Measurements from ENCODE around the gene CDH8.
"Not testable (repeated sequence)": the region's sequence is repeated elsewhere in the genome, so short reads cannot be mapped to it uniquely, and the experiment has no call there.

CDH8 gene

GRCh38 chr16:61763013-61763412 is 273.2 kb downstream of the CDH8 start:
- DNase-seq = no peak

DNA sequence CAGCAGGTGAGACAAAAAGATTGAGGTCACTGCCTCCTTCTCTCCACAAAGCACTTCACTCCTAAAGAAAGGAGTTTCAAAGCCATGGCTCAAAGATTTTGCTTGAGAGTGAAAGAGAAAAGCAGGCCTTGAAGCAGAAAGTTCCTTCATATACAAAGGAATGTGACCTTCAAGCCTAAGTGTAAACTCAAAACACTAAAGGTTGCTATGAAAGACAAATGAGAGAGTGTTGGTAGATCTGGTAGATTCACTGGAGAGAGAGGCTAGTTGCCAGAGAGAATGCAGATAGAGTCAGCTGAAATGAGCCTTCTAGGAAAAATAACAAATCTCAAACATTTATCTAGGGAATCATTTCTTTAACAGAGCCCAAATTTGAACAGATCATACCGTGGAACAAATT is 305.2 kb downstream of the CDH8 start:
- no peak for DNase-seq

DNA sequence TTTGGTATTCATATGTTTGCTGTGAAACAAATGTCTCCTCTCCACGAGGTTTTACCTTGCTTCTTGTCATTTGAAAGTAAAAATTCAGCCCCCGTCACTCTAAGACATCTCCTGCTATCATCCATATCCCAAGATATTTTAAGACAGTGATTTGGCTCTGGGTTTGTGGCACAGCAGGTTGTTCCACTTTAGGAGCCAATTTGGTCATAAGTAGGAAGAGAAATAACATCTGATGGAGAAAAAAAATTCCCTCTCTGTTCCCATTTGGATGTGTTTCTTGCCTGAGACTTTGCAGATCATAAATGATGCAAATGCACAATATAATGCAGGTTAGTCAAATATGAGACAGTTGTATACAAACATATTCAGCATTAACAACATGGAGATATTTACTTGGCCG is 309.5 kb downstream of the CDH8 start:
- no peak for DNase-seq

DNA sequence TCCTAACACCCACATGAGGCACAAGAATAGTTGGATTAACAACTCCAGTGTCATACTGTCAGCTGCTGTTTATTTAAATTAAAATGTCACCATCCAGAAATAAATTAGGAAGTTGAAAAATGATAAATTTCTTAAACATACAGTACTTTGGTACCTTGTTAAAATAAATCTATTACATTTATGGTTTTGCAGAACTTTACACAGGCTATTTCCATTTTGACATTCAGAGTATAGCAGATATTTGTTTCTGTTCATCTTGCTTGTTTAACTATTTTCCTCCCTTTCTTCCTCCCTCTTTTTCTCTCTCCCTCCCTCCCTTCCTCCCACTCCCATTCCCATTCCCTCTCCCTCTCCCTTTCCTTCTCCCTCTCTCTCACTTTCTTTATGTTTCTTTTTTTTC is 310.1 kb downstream of the CDH8 start:
- no peak for DNase-seq

DNA sequence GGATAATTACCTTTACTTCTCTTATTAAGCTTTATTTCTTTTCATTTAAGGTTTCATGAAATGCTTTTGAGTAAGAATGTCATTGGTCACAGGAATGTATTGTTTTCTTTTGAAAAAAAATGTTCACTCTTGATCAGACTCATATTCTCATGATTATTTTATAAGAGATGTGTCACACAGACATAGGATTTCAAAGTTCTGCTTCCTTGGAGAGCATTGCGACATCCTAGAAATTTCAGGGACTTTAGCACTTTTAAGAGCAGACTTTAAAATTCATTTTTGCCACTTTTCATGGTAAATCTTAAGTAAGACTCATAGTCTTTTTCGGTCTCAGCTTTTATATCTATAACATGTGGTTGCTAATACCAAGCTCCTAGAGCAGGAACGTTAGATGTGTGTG is 314.7 kb downstream of the CDH8 start:
- DNase-seq = no peak

DNA sequence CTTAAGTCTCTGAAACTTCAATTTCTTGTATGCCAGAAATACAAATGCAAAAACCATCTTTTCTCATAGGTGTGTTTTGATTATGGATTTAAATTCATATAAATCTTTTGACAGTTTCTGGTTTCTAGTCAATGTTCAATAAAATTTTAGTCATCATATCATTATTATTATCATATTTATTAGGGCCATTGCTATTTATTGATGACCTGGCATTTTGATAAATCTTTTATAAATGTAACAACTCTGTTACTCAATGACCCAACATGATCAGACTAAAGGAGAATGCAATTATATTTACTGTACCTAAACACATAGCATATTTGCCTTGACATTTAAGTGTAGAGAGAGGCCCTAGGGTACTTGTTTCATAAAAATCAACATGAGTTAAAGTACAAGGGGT is 320.8 kb downstream of the CDH8 start:
- DNase-seq = no peak

DNA sequence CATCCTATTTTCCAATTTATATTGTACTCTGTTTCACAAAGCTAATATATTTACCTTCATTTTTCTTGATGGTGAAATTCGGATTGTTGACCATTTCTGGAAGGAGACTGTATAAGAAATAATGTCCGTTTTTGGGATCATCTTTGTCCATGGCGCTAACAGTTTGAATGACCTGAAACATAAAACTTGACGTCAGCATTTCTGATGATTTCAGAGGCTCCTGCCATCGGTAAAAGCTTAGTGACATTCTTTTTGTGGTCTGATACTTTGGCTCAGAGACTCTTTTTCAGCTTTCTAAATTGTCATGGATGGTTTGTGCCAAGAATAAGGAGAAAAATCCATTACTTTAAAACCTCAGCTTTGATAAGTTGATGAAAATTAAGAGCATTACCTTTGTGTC is 322.5 kb downstream of the CDH8 start:
- DNase-seq = no peak

- DNase-seq = not testable (repeated sequence)
These were observed 336.6 kb downstream of the CDH8 start for GRCh38 chr16:61699640-61700039.

- no peak for DNase-seq
These were observed 351.7 kb downstream of the CDH8 start for GRCh38 chr16:61684541-61684940.

GRCh38 chr16:61681673-61682072 is 354.6 kb downstream of the CDH8 start:
- DNase-seq = no peak

DNA sequence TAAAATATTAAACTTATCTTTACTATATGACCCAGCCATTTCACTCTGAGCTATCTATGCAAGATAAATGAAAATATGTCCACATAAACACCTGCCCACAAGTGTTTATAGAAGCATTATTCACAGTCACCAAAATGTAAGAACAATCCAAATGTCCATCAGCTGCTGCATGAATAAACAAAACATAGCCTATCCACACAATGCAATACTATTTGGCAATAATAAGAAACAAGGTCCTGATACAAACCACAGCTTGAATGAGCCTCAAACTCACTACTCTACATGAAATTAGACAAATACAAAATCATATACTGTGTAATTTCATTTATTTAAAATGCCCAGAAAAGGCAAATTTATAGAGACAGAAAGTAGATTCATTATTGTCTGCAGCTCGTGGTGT is 355.1 kb downstream of the CDH8 start:
- DNase-seq = no peak

- no peak for DNase-seq
These were observed 358.1 kb downstream of the CDH8 start for GRCh38 chr16:61678182-61678581.

- no peak for DNase-seq
These were observed 358.5 kb downstream of the CDH8 start for GRCh38 chr16:61677776-61678175.

GRCh38 chr16:61676740-61677139 is 359.5 kb downstream of the CDH8 start:
- no peak for DNase-seq

GRCh38 chr16:61671161-61671560 is 365.1 kb downstream of the CDH8 start:
- DNase-seq = no peak

DNA sequence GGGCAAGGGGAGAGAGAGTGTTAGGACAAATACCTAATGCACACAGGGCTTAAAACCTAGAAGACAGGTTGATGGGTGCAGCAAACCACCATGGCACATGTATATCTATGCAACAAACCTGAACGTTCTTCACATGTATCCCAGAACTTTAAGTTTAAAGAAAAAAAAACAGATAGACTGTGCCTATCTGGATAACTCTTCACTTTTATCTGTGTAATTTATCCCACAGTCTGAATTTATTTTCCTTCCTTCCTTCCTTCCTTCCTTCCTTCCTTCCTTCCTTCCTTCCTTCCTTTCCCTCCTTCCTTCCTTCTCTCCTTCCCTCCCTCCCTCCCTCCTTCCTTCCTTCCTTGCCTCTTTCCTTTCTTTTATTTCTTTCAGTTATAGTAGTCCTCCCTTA is 370.7 kb downstream of the CDH8 start:
- DNase-seq = no peak

DNA sequence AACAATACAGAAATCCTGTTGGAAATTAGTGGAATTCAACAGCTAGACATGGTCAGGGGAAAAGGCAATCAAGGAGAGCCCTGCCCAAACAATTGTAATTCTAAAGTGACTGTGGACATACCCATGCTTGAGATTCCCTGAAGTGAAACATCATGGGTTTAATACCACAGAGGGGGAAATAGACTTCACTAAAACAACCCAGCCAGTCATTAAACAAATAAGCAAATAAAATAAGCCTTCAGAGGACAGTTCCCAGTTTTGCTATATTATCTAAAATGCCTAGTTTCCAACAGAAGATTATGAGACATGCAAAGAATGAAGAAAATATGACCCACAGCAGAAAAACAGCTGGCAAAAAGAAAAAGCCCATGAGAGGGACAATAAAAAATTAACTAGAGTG is 376.3 kb downstream of the CDH8 start:
- no peak for DNase-seq

- no peak for DNase-seq
These were observed 381.3 kb downstream of the CDH8 start for GRCh38 chr16:61654962-61655361.

DNA sequence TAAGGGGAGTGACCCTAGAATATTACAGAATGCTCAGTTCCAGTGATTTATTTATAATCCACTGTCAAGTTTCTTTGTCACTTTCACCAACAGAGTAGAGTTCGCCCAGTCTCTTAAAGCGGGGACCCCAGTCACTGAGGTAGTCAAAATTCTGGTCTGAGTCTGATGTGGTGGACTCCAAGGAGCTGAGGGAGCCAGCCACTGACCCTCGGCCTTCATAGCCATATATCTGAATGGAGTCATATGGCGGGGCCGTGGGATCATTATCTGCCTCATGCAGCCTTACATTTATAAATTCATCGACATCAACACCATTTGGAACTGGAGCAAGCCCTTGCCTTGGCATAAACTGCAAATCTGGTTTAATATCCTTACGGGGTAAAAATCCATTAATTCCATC is 382.7 kb downstream of the CDH8 start:
- no peak for DNase-seq

- no peak for DNase-seq
These were observed 390.7 kb downstream of the CDH8 start for GRCh38 chr16:61645561-61645960.

DNA sequence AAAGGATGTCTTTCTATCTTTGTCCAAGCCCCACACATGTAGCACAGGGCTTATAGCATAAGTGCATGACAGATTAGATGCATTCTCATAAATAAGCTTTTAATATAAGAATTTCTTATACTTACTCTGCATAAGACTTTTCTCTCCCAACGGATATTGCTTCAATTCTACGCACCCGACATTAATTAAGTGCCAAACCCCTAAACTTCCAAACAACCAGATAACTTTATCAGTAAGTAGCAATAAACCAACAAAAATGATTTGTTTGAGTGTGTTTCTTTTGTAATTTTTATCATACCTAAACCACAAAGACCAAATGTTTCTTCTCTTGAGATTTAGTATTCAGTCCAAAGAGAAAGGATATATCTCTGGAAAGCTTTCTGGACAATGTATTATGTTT is 391.5 kb downstream of the CDH8 start:
- DNase-seq = no peak

DNA sequence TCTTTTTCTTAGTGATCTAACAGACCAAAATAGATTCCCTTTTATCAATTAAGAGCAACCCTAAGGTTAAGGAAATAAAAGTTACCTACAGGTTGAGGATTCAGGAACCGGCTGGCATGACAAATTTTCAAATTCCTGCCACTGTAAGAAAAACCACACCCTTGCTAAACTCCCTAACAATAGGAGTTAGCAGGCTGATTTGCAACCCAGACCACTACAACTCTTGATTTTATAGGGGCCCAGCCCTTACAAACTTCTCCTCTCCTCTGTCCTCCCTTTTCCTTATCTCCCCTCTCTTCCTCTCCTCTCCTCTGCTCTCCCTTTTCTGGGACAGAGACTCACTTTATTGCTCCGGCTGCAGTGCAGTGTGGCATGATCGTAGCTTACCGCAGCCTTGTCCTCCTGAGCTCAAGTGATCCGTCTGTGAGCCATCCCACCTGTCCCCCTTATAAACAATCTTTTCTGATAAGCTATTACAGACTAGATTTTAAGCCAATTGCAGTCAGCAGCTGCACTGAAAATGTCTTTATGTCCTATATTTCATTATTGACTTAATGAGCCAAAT is 418.9 kb downstream of the CDH8 start:
- no peak for DNase-seq

GRCh38 chr16:61616088-61616487 is 420.1 kb downstream of the CDH8 start:
- DNase-seq = no peak

DNA sequence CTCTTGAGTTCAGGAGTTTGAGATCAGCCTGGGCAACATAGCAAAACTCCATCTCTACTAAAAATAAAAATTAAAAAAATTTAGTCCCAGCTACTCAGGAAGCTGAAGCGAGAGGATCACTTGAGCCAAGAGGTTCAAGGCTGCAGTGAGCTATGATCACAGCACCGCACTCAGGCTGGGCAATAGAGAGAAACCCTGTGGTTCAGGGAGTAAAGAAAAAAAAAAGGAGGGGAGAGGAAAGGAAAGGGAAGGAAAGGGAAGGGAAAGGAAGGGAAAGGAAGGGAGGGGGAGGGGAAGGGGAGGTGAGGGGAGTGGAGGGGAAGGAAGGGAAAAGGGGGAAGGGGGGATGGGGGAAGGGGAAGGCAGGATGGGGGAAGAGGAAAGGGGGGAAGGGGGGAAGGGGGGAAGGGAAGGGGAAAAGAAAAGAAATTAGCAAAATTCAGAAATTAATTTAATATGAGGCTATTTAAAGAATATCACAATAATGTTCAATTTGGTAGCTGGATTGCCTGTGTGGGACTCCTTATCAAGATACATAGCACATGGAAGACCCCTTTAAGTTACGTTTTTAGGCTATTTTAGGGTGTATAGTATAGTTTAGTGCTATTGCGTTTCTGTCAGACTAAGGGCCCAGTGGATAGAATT is 424.3 kb downstream of the CDH8 start:
- DNase-seq = no peak

GRCh38 chr16:61606581-61606980 is 429.7 kb downstream of the CDH8 start:
- DNase-seq = no peak

Data from NCI-H1092 (cell line).